H9 (cell line): ENCODE measurements around the gene DSCAM. TPM values are rescaled to one million over a fixed set of nuclear protein-coding genes. Genes with fewer than 3 reads are reported as not detected.

Source experiments
- DNase-seq: peaks from one replicate; pipeline ENCODE4 v3.0.0-alpha.2; 2017
- H2AFZ ChIP-seq: one replicate; pipeline ENCODE4 v1.6.1; 2013; ENCODE audit warnings: mild to moderate bottlenecking, low read length, control low read depth, moderate library complexity
- H2AK5ac ChIP-seq: 2 replicates; pipeline ENCODE4 v1.6.1; 2013; ENCODE audit warnings: low read length, control low read depth, mixed read lengths; ENCODE audit not compliant: insufficient read length
- H2BK120ac ChIP-seq: one replicate; pipeline ENCODE4 v1.6.1; 2013; ENCODE audit warnings: low read depth, mild to moderate bottlenecking, low read length, control low read depth, inconsistent platforms; ENCODE audit not compliant: poor library complexity, severe bottlenecking
- H2BK12ac ChIP-seq: 2 replicates; pipeline ENCODE4 v1.6.1; 2013; ENCODE audit warnings: low read length, control low read depth, mixed read lengths, low read depth; ENCODE audit not compliant: insufficient read length
- H2BK15ac ChIP-seq: 2 replicates; pipeline ENCODE4 v1.6.1; 2013; ENCODE audit warnings: low read depth, low read length, control low read depth
- H2BK20ac ChIP-seq: one replicate; pipeline ENCODE4 v1.6.1; 2013; ENCODE audit warnings: low read depth, mild to moderate bottlenecking, low read length, control low read depth, inconsistent platforms; ENCODE audit not compliant: poor library complexity, severe bottlenecking
- H2BK5ac ChIP-seq: 2 replicates; pipeline ENCODE4 v1.6.1; 2013; ENCODE audit warnings: low read length, control low read depth, mixed read lengths; ENCODE audit not compliant: insufficient read length
- H3K14ac ChIP-seq: 2 replicates; pipeline ENCODE4 v1.6.1; 2013; ENCODE audit warnings: low read length, control low read depth; ENCODE audit not compliant: insufficient read depth
- H3K18ac ChIP-seq: 2 replicates; pipeline ENCODE4 v1.6.1; 2013; ENCODE audit warnings: low read depth, mild to moderate bottlenecking, mixed read lengths, low read length, control low read depth; ENCODE audit not compliant: insufficient read length
- H3K23ac ChIP-seq: 2 replicates; pipeline ENCODE4 v1.6.1; 2013; ENCODE audit warnings: low read length, control low read depth, mixed read lengths, low read depth; ENCODE audit not compliant: insufficient read length
- H3K23me2 ChIP-seq: 2 replicates; pipeline ENCODE4 v1.6.1; 2013; ENCODE audit warnings: low read depth, mild to moderate bottlenecking, mixed read lengths, low read length, control low read depth; ENCODE audit not compliant: insufficient read length, poor library complexity, severe bottlenecking
- H3K27ac ChIP-seq: 2 replicates; pipeline ENCODE4 v1.5.1; 2013; ENCODE audit warnings: low read length, control low read depth, mixed read lengths, low read depth; ENCODE audit not compliant: insufficient read length
- H3K27me3 ChIP-seq: 2 replicates; pipeline ENCODE4 v1.6.1; 2013; ENCODE audit warnings: low read length, control low read depth, inconsistent platforms; ENCODE audit not compliant: insufficient read depth
- H3K4ac ChIP-seq: 2 replicates; pipeline ENCODE4 v1.6.1; 2013; ENCODE audit warnings: low read depth, mild to moderate bottlenecking, control low read depth, inconsistent platforms, low read length, moderate library complexity
- H3K4me1 ChIP-seq: 2 replicates; pipeline ENCODE4 v1.6.1; 2013; ENCODE audit warnings: low read length, control low read depth, inconsistent platforms; ENCODE audit not compliant: insufficient read depth
- H3K4me2 ChIP-seq: 2 replicates; pipeline ENCODE4 v1.6.1; 2013; ENCODE audit warnings: low read length, control low read depth, mixed read lengths; ENCODE audit not compliant: insufficient read length, insufficient read depth
- H3K56ac ChIP-seq: 2 replicates; pipeline ENCODE4 v1.6.1; 2013; ENCODE audit warnings: low read depth, mild to moderate bottlenecking, mixed read lengths, low read length, control low read depth; ENCODE audit not compliant: insufficient read length
- H3K79me1 ChIP-seq: 2 replicates; pipeline ENCODE4 v1.6.1; 2013; ENCODE audit warnings: low read depth, mild to moderate bottlenecking, moderate library complexity, low read length, control low read depth, inconsistent platforms; ENCODE audit not compliant: insufficient read depth, poor library complexity, severe bottlenecking
- H3K79me2 ChIP-seq: 2 replicates; pipeline ENCODE4 v1.6.1; 2013; ENCODE audit warnings: low read length, control low read depth, inconsistent platforms; ENCODE audit not compliant: insufficient read depth
- H3K9ac ChIP-seq: 2 replicates; pipeline ENCODE4 v1.6.1; 2013; ENCODE audit warnings: low read length, control low read depth, mixed read lengths; ENCODE audit not compliant: insufficient read length; ENCODE audit errors: extremely low read depth
- H3K9me3 ChIP-seq: one replicate; pipeline ENCODE4 v1.6.1; 2013; ENCODE audit warnings: low read depth, low read length, inconsistent platforms; ENCODE audit not compliant: control insufficient read depth
- H3T11ph ChIP-seq: one replicate; pipeline ENCODE4 v1.6.1; 2013; ENCODE audit warnings: mild to moderate bottlenecking, low read length, control low read depth, inconsistent platforms
- H4K20me1 ChIP-seq: one replicate; pipeline ENCODE4 v1.6.1; 2013; ENCODE audit not compliant: control insufficient read depth, insufficient read length, insufficient read depth
- H4K5ac ChIP-seq: 2 replicates; pipeline ENCODE4 v1.6.1; 2013; ENCODE audit warnings: low read depth, mild to moderate bottlenecking, mixed read lengths, low read length, control low read depth; ENCODE audit not compliant: insufficient read length
- H4K8ac ChIP-seq: replicated peaks from 2 replicates; pipeline ENCODE4 v1.6.1; 2013; ENCODE audit warnings: low read length, control low read depth, mixed read lengths, low read depth; ENCODE audit not compliant: insufficient read length
- H4K91ac ChIP-seq: 2 replicates; pipeline ENCODE4 v1.6.1; 2013; ENCODE audit warnings: low read depth, mild to moderate bottlenecking, moderate library complexity, mixed read lengths, low read length, control low read depth; ENCODE audit not compliant: insufficient read length
- H3K27ac Mint-ChIP-seq, 3 experiments: 2 replicates in 2 of 3; 3 replicates in 1 of 3; pipeline ENCODE4 v1.8.0; 2020 to 2021; ENCODE audit warnings: mixed read lengths in 3 of 3, mild to moderate bottlenecking in 1 of 3, moderate library complexity in 1 of 3
- H3K27me3 Mint-ChIP-seq: 2 replicates; pipeline ENCODE4 v1.8.0; 2021; ENCODE audit warnings: low read depth, mild to moderate bottlenecking, moderate library complexity, mixed read lengths
- H3K36me3 Mint-ChIP-seq, 3 experiments: 2 replicates in 2 of 3; 3 replicates in 1 of 3; pipeline ENCODE4 v1.8.0; 2020 to 2021; ENCODE audit warnings: low read depth in 3 of 3, mixed read lengths in 3 of 3; ENCODE audit not compliant: insufficient read depth in 1 of 3
- H3K4me1 Mint-ChIP-seq, 2 experiments: 2 replicates each; pipeline ENCODE4 v1.8.0; 2020; ENCODE audit warnings: mixed read lengths in 2 of 2
- H3K4me3 Mint-ChIP-seq, 2 experiments: 2 replicates in 1 of 2; 3 replicates in 1 of 2; pipeline ENCODE4 v1.8.0; 2020 to 2021; ENCODE audit warnings: mild to moderate bottlenecking in 2 of 2, mixed read lengths in 2 of 2, moderate library complexity in 1 of 2
- H3K9me3 Mint-ChIP-seq, 2 experiments: 2 replicates in 1 of 2; 3 replicates in 1 of 2; pipeline ENCODE4 v1.8.0; 2020; ENCODE audit warnings: mild to moderate bottlenecking in 2 of 2, mixed read lengths in 2 of 2, moderate library complexity in 1 of 2
- WGBS: extraction: QIAGEN DNeasy Blood & Tissue Kit; methylation state at CpG from one replicate; pipeline ENCODE4 v1.1.7; 2013; ENCODE audit warnings: missing lambda C conversion rate, low lambda C conversion rate, mixed read lengths; ENCODE audit not compliant: insufficient read length; ENCODE audit errors: extremely low coverage; 5-methylcytosine and 5-hydroxymethylcytosine counted together
- total RNA-seq: library from RNA; stranded (reverse); gene quantifications from 2 replicates; pipeline ENCODE4 v1.2.1, GENCODE V29; 2021
- TF ChIP-seq, protein P1 (sequence below): fragments of 200-600 bp; sonication (generic); conservative IDR thresholded peaks from 3 replicates; pipeline ENCODE4 v1.8.0; 2021; ENCODE audit warnings: antibody characterized with exemption, mild to moderate bottlenecking

The DSCAM gene
- total RNA-seq, 1 experiment from 2014 or later = 0.17 TPM

DNA sequence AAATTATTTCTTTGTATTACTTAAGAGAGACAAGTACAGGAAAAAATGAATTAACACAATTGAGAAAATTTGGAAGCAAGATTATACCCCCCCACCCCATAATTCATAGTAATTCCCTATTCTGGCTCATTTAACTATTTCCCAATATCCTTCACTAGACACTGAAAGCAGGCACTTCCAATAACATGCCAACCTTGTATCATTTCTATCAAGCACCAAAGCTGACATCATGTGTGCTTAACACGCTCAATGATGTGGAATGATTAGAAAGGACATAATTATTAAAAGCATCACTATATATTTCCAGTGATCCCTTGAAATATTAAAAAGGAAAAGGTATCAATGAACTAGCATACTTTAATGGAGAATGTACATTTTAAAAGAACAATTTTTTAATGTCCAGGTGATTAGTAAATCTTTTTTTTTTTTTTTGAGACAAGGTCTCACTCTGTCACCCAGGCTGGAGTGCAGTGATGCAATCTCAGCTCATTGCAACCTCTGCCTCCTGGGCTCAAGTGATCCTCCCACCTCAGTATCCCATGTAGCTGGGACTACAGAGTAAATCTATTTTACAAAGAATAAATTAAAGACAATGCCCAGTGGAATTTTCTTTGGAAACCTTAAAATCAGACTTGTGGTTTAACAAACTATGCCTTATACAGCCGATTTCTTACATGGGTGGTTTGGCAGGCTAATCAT, 443.9 kb downstream of the DSCAM start:
- no peak overlapping the region for H2BK5ac ChIP-seq
- Mint-ChIP-seq H3K36me3 (peaks cover 0 to 2% (median 0%) of the 10 kb centered on the region in 3 experiments; a peak in 3 of 7 replicates), H3K4me3 (no peak overlapping the region), H3K9me3 (peaks cover 5 to 12% of the 10 kb centered on the region in 2 experiments; a peak in 4 of 5 replicates), H3K4me1 (no peaks in the 10 kb centered on the region), H3K27me3 (no peaks in the 10 kb centered on the region), H3K27ac (no peak overlapping the region)
- H3K4me2 ChIP-seq = no peak overlapping the region
- H4K20me1 ChIP-seq = no peaks in the 10 kb centered on the region
- H3K14ac ChIP-seq = no peak overlapping the region
- no peaks in the 10 kb centered on the region for H3K27me3 ChIP-seq
- H3K56ac ChIP-seq = no peak overlapping the region
- H3K4ac ChIP-seq = no peak overlapping the region
- no peak overlapping the region for H4K91ac ChIP-seq
- no peaks in the 10 kb centered on the region for H3K4me1 ChIP-seq
- no peak overlapping the region for H2BK120ac ChIP-seq
- H3K23ac ChIP-seq = no peak overlapping the region
- H2BK12ac ChIP-seq = no peak overlapping the region
- H3K18ac ChIP-seq = no peak overlapping the region
- H4K5ac ChIP-seq = no peak overlapping the region
- no peak overlapping the region for H3K27ac ChIP-seq
- no peaks in the 10 kb centered on the region for H3K79me2 ChIP-seq
- no peaks in the 10 kb centered on the region for H3K23me2 ChIP-seq
- no CpG with 5 or more reads among the region's 2 CpGs for WGBS
- no peak overlapping the region for H3K9ac ChIP-seq
- no peaks in the 10 kb centered on the region for H3K79me1 ChIP-seq
- H3K9me3 ChIP-seq = no peaks in the 10 kb centered on the region
- no peak for DNase-seq
- H3T11ph ChIP-seq = no peak overlapping the region
- H2BK15ac ChIP-seq = no peak overlapping the region
- no peak overlapping the region for H2AFZ ChIP-seq
- no peak overlapping the region for H2AK5ac ChIP-seq
- TF ChIP-seq, protein P1, sequence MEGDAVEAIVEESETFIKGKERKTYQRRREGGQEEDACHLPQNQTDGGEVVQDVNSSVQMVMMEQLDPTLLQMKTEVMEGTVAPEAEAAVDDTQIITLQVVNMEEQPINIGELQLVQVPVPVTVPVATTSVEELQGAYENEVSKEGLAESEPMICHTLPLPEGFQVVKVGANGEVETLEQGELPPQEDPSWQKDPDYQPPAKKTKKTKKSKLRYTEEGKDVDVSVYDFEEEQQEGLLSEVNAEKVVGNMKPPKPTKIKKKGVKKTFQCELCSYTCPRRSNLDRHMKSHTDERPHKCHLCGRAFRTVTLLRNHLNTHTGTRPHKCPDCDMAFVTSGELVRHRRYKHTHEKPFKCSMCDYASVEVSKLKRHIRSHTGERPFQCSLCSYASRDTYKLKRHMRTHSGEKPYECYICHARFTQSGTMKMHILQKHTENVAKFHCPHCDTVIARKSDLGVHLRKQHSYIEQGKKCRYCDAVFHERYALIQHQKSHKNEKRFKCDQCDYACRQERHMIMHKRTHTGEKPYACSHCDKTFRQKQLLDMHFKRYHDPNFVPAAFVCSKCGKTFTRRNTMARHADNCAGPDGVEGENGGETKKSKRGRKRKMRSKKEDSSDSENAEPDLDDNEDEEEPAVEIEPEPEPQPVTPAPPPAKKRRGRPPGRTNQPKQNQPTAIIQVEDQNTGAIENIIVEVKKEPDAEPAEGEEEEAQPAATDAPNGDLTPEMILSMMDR = no peak
- no peak overlapping the region for H2BK20ac ChIP-seq
- no peak overlapping the region for H4K8ac ChIP-seq
